H1 (cell line): ENCODE results near the gene MZT2A. TPM values are rescaled to one million over a fixed set of nuclear protein-coding genes. Genes with fewer than 3 reads are reported as not detected.
"Not testable (repeated sequence)": the region's sequence is repeated elsewhere in the genome, so short reads cannot be mapped to it uniquely, and the experiment has no call there.

Experiments used
- CTCF ChIA-PET: fragments of 300-600 bp; sonication (Branson Sonifier 250); formaldehyde crosslinking; loops from one replicate; lab custom pipeline; 2021; ENCODE audit not compliant: partially characterized antibody; lab: Charles Lee
- POLR2A ChIA-PET: fragments of 300-600 bp; sonication (Branson Sonifier 250); formaldehyde crosslinking; loops from one replicate; lab custom pipeline; 2021; ENCODE audit warnings: inconsistent platforms; ENCODE audit not compliant: partially characterized antibody; lab: Charles Lee
- DNase-seq, 2 experiments: peaks; one replicate each; pipeline versions ENCODE4 v3.0.0 to v3.0.0-alpha.2; 2010 to 2022; ENCODE audit warnings: low spot score in 2 of 2, low read depth in 1 of 2, mixed read lengths in 1 of 2
- FAIRE-seq: peaks from 2 replicates; lab custom pipeline; 2011; peaks lifted over from hg19 to GRCh38; lab: Jason Lieb, UNC
- H2AFZ ChIP-seq: 2 replicates; pipeline ENCODE4 v1.8.1; 2012; ENCODE audit warnings: low read length, inconsistent platforms
- H2AK5ac ChIP-seq: 2 replicates; pipeline ENCODE4 v1.6.1; 2013; ENCODE audit warnings: low read depth, low read length
- H2BK120ac ChIP-seq: replicated peaks from 2 replicates; pipeline ENCODE3; 2013; ENCODE audit warnings: low read depth, low read length, inconsistent platforms
- H2BK12ac ChIP-seq: 2 replicates; pipeline ENCODE4 v1.6.1; 2013; ENCODE audit warnings: low read depth, low read length
- H2BK15ac ChIP-seq: 2 replicates; pipeline ENCODE4 v1.6.1; 2013; ENCODE audit warnings: low read length
- H2BK20ac ChIP-seq: 2 replicates; pipeline ENCODE4 v1.6.1; 2013; ENCODE audit warnings: low read length
- H2BK5ac ChIP-seq: 2 replicates; pipeline ENCODE4 v1.6.1; 2013; ENCODE audit warnings: low read depth, low read length
- H3K14ac ChIP-seq: 2 replicates; pipeline ENCODE4 v1.6.1; 2013; ENCODE audit warnings: inconsistent platforms; ENCODE audit not compliant: insufficient read length
- H3K18ac ChIP-seq: 2 replicates; pipeline ENCODE4 v1.6.1; 2013; ENCODE audit warnings: low read length; ENCODE audit errors: extremely low read depth
- H3K23ac ChIP-seq: 2 replicates; pipeline ENCODE4 v1.6.1; 2013; ENCODE audit warnings: inconsistent platforms; ENCODE audit not compliant: insufficient read length
- H3K23me2 ChIP-seq: 2 replicates; pipeline ENCODE4 v1.6.1; 2013; ENCODE audit warnings: low read depth, low read length
- H3K27ac ChIP-seq: 2 replicates; pipeline ENCODE4 v1.6.1; 2011; ENCODE audit warnings: low read depth, low read length, inconsistent platforms
- H3K27me3 ChIP-seq, 4 experiments: replicated peaks in 1 of 4; 1 replicate in 1 of 4; 2 replicates in 3 of 4; pipeline versions ENCODE4 v1.6.1 to v1.8.1; 2011 to 2013; ENCODE audit warnings: low read length in 3 of 4, mild to moderate bottlenecking in 3 of 4, inconsistent platforms in 2 of 4, mixed read lengths in 2 of 4, moderate library complexity in 1 of 4; ENCODE audit not compliant: control insufficient read depth in 3 of 4, insufficient read depth in 3 of 4; ENCODE audit errors: extremely low read depth in 1 of 4
- H3K36me3 ChIP-seq, 4 experiments: 2 replicates each; pipeline versions ENCODE4 v1.6.1 to v1.8.1; 2011 to 2013; ENCODE audit warnings: mild to moderate bottlenecking in 4 of 4, low read length in 3 of 4, moderate library complexity in 2 of 4, control low read depth in 1 of 4, inconsistent platforms in 1 of 4; ENCODE audit not compliant: insufficient read depth in 4 of 4, control insufficient read depth in 2 of 4
- H3K4ac ChIP-seq: replicated peaks from 2 replicates; pipeline ENCODE3; 2013; ENCODE audit warnings: low read length, low read depth, mixed read lengths, inconsistent platforms; ENCODE audit not compliant: insufficient read length
- H3K4me1 ChIP-seq, 4 experiments: replicated peaks in 1 of 4; 1 replicate in 1 of 4; 2 replicates in 3 of 4; pipeline versions ENCODE4 v1.6.1 to v1.8.1; 2011 to 2013; ENCODE audit warnings: low read length in 3 of 4, inconsistent platforms in 2 of 4, mixed read lengths in 1 of 4; ENCODE audit not compliant: insufficient read depth in 4 of 4, control insufficient read depth in 3 of 4
- H3K4me2 ChIP-seq, 2 experiments: 2 replicates each; pipeline versions ENCODE4 v1.6.1 to v1.8.1; 2011 to 2013; ENCODE audit warnings: low read depth in 2 of 2, low read length in 2 of 2, control low read depth in 1 of 2, inconsistent platforms in 1 of 2, mild to moderate bottlenecking in 1 of 2; ENCODE audit not compliant: insufficient read depth in 1 of 2
- H3K4me3 ChIP-seq, 4 experiments: fragments of 200-600, 300-600 bp in 1 of 4; sonication (generic), shearing (Covaris generic), sonication (Bioruptor Twin) in 1 of 4; 2 replicates each; pipeline versions ENCODE4 v1.5.1 to v1.8.1; 2011 to 2016; ENCODE audit warnings: low read length in 4 of 4, low read depth in 3 of 4, control low read depth in 2 of 4, inconsistent platforms in 2 of 4, mild to moderate bottlenecking in 2 of 4, mixed read lengths in 1 of 4, moderate library complexity in 1 of 4; ENCODE audit not compliant: insufficient read depth in 2 of 4; ENCODE audit errors: extremely low read depth in 1 of 4
- H3K56ac ChIP-seq: replicated peaks from 2 replicates; pipeline ENCODE3; 2013; ENCODE audit warnings: low read depth, mild to moderate bottlenecking, mixed read lengths, low read length, inconsistent platforms; ENCODE audit not compliant: insufficient read length
- H3K79me1 ChIP-seq: 2 replicates; pipeline ENCODE4 v1.6.1; 2013; ENCODE audit warnings: low read depth, low read length, control low read depth
- H3K79me2 ChIP-seq, 2 experiments: 2 replicates each; pipeline versions ENCODE4 v1.6.1 to v1.8.1; 2012 to 2013; ENCODE audit warnings: low read length in 2 of 2, mild to moderate bottlenecking in 2 of 2, inconsistent platforms in 1 of 2; ENCODE audit not compliant: insufficient read depth in 2 of 2, control insufficient read depth in 1 of 2
- H3K9ac ChIP-seq, 4 experiments: replicated peaks in 1 of 4; 1 replicate in 1 of 4; 2 replicates in 3 of 4; pipeline versions ENCODE4 v1.6.1 to v1.8.1; 2011 to 2013; ENCODE audit warnings: low read depth in 3 of 4, low read length in 3 of 4, control low read depth in 2 of 4, mild to moderate bottlenecking in 2 of 4, moderate library complexity in 2 of 4, inconsistent platforms in 1 of 4; ENCODE audit errors: extremely low read depth in 1 of 4
- H3K9me3 ChIP-seq, 2 experiments: 2 replicates each; pipeline versions ENCODE4 v1.6.1 to v1.8.1; 2012 to 2013; ENCODE audit warnings: mild to moderate bottlenecking in 2 of 2, moderate library complexity in 2 of 2, control low read depth in 1 of 2, inconsistent platforms in 1 of 2, low read depth in 1 of 2, low read length in 1 of 2, mixed read lengths in 1 of 2; ENCODE audit not compliant: insufficient read depth in 2 of 2
- H4K20me1 ChIP-seq, 2 experiments: replicated peaks in 1 of 2; 2 replicates each; pipeline versions ENCODE3 to v1.8.1; 2011 to 2013; ENCODE audit warnings: inconsistent platforms in 2 of 2, low read length in 2 of 2, mild to moderate bottlenecking in 1 of 2; ENCODE audit not compliant: insufficient read depth in 2 of 2, control insufficient read depth in 1 of 2
- H4K5ac ChIP-seq: 2 replicates; pipeline ENCODE4 v1.6.1; 2013; ENCODE audit warnings: low read length, low read depth, mixed read lengths, inconsistent platforms; ENCODE audit not compliant: insufficient read length
- H4K8ac ChIP-seq: 2 replicates; pipeline ENCODE4 v1.8.0; 2013; ENCODE audit warnings: mild to moderate bottlenecking, moderate library complexity, low read length, inconsistent platforms; ENCODE audit not compliant: insufficient read depth; ENCODE audit errors: extremely low read depth
- H4K91ac ChIP-seq: replicated peaks from 2 replicates; pipeline ENCODE3; 2013; ENCODE audit warnings: low read length, mixed read lengths, inconsistent platforms; ENCODE audit not compliant: insufficient read length
- WGBS, 2 experiments: shearing (Covaris generic) in 1 of 2; methylation state at CpG; one replicate each; pipeline versions ENCODE4 v1.1.6 to v1.1.7; 2013 to 2015; ENCODE audit warnings: low lambda C conversion rate in 2 of 2, mixed read lengths in 2 of 2, inconsistent platforms in 1 of 2, low coverage in 1 of 2, missing lambda C conversion rate in 1 of 2; ENCODE audit not compliant: insufficient replicate concordance in 2 of 2, insufficient coverage in 1 of 2, insufficient read length in 1 of 2; ENCODE audit errors: extremely low coverage in 1 of 2, missing lambda C conversion rate in 1 of 2; 5-methylcytosine and 5-hydroxymethylcytosine counted together
- polyA plus RNA-seq, 7 experiments: library from polyadenylated mRNA; depleted of rRNA in 3 of 7; stranded (reverse) in 5 of 7; unstranded in 2 of 7; fragments of >200 nt in 5 of 7; fragments of 200-250 nt in 2 of 7; gene quantifications; 1 replicate in 5 of 7; 2 replicates in 1 of 7; 4 replicates in 1 of 7; pipeline versions ENCODE4 v1.2.1 to v1.2.3, GENCODE V29; 2011 to 2013; ENCODE audit warnings: missing spikeins in 2 of 7, mixed read lengths in 2 of 7
- total RNA-seq: library from RNA; stranded (reverse); fragmentation: NEBNext Ultra II Directional; extraction: Animal tissue kit (Norgen Biotek cat#: 25700); gene quantifications from 2 replicates; pipeline ENCODE4 v1.2.1, GENCODE V29; 2021

MZT2A gene
- total and polyA plus RNA-seq, 2 of the 8 experiments (the other 6 are each of a cell fraction or from before 2014, with no cell fraction given), result 116 to 120 TPM

GRCh38 chr2:131476363-131476762 lies 15.8 kb downstream of the MZT2A start:
- H3K23ac ChIP-seq, H4K20me1 ChIP-seq, H3K23me2 ChIP-seq, H4K8ac ChIP-seq, H3K79me1 ChIP-seq, H3K18ac ChIP-seq, H2BK15ac ChIP-seq, H3K14ac ChIP-seq, H4K5ac ChIP-seq, H3K79me2 ChIP-seq, CTCF ChIA-PET, H3K9ac ChIP-seq, H3K4ac ChIP-seq, H2BK120ac ChIP-seq, H3K4me3 ChIP-seq, H3K9me3 ChIP-seq, H3K56ac ChIP-seq, H2AFZ ChIP-seq, POLR2A ChIA-PET, FAIRE-seq, DNase-seq, H3K4me2 ChIP-seq, H3K27ac ChIP-seq, H3K27me3 ChIP-seq, H2AK5ac ChIP-seq, H3K36me3 ChIP-seq, H3K4me1 ChIP-seq, H4K91ac ChIP-seq, H2BK5ac ChIP-seq, H2BK12ac ChIP-seq, H2BK20ac ChIP-seq: not testable (repeated sequence)
- 95% methylated on average over 25 of the region's 25 CpGs; no CpG with 5 or more reads in 1 of the 2 experiments for WGBS, 2 experiments
